ENCODE data around the gene TLE2.
"Not testable (repeated sequence)": the region's sequence is repeated elsewhere in the genome, so short reads cannot be mapped to it uniquely, and the experiment has no call there.

TLE2 gene

DNA sequence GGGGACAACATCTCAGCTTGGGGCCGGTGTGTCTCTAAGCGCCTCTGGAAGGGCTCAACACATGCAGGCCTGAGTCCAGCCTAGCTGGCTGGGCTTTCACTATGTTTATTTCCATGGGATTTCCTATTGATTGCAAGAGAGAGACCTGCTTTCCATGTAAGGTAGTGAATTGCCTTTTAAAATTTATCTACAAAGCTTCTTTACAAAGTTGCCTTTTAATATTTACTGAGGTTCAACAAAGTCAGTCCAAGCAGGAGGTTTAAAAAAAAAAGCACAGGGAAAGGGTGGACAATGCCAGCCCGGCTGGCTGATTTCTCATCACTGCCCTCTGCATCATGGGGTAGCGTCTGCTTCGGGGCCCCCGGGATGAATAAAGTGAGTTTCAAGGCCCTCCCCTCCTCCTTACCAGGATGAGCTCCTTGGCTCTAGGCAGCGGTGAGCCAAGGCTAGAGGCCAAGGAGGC, 15.8 kb downstream of the TLE2 start:
- no peak for DNase-seq (ENCODE audit: low read depth in 2 of 2)

- no peak for DNase-seq (ENCODE audit: low read depth in 2 of 2)
These were observed 16.3 kb downstream of the TLE2 start for GRCh38 chr19:3012621-3013262.

GRCh38 chr19:3012059-3012458, 17.0 kb downstream of the TLE2 start:
- DNase-seq (ENCODE audit: low read depth in 2 of 2): not testable (repeated sequence)

GRCh38 chr19:3010871-3011270, 18.2 kb downstream of the TLE2 start:
- no peak for DNase-seq (ENCODE audit: low read depth in 2 of 2)

DNA sequence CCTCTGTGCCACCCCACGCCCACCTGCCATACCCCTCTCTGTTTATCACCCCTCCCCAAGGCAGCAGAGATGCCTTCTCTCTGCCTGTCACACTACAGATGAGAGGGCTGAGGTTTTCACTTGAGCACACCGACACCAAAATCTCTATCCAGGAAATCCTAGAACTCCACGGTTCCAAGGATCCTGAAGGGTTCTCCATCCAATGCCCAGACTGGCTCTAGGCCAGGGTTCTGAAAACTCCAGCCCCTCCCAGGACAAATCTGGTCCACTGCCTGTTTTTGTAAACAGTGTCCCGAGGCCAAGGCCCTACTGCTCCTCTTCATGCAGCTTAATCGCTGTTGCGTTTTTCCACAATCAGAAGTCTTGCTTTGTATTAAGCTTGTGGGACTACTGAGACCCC, 20.1 kb downstream of the TLE2 start:
- DNase-seq (ENCODE audit: low read depth in 2 of 2): no peak

DNA sequence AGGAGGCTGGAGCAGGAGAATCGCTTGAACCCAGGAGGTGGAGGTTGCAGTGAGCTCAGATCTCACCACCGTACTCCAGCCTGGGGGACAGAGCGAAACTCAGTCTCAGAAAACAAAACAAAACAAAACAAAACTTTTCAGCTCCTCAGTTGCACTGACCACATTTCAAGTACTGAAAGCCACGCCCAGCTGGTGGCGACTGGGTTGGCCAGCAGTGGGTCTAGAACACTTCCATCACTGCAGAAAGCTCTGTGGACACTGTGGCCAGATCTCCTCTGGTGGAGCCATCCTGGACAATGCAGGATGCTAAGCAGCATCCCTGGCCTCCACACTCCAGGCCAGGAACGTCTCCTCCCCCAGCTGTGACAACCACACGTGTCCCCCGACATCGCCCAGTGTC, 21.1 kb downstream of the TLE2 start:
- DNase-seq (ENCODE audit: low read depth in 2 of 2): no peak

- DNase-seq (ENCODE audit: low read depth in 2 of 2): peak in 1 of 2 donors; percentile 17
These were observed 22.9 kb downstream of the TLE2 start for GRCh38 chr19:3006075-3006767.

GRCh38 chr19:3005345-3005744, 23.7 kb downstream of the TLE2 start:
- no peak for DNase-seq (ENCODE audit: low read depth in 2 of 2)

GRCh38 chr19:3004522-3004921, 24.6 kb downstream of the TLE2 start:
- DNase-seq (ENCODE audit: low read depth in 2 of 2): no peak

- no peak for DNase-seq (ENCODE audit: low read depth in 2 of 2)
These were observed 26.0 kb downstream of the TLE2 start for GRCh38 chr19:3003046-3003445.

DNA sequence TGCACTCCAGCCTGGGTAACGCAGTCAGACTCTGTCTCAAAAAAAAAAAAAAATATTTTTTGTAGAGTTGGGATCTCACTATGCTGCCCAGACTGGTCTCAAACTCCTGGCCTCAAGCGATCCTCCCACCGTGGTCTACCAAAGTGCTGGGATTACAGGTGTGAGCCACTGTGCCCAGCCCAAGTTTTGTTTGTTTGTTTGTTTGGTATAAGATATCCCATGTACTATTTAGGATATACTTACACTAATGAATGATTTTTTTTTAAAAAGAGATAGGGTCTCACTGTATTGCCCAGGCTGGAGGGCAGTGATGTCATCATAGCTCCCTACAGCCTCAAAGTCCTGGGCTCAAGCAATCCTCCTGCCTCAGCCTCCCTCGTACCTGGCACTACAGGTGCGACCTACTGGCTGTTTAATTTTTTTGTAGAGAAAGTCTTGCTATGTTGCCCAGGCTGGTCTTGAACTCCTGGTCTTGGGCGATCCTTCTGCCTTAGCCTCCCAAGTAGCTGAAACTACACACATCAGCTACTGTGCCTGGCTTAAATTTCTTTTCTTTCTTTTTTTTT, 27.8 kb downstream of the TLE2 start:
- DNase-seq (ENCODE audit: low read depth in 2 of 2): no peak

- no peak for DNase-seq (ENCODE audit: low read depth in 2 of 2)
These were observed 30.4 kb downstream of the TLE2 start for GRCh38 chr19:2998642-2999041.

DNA sequence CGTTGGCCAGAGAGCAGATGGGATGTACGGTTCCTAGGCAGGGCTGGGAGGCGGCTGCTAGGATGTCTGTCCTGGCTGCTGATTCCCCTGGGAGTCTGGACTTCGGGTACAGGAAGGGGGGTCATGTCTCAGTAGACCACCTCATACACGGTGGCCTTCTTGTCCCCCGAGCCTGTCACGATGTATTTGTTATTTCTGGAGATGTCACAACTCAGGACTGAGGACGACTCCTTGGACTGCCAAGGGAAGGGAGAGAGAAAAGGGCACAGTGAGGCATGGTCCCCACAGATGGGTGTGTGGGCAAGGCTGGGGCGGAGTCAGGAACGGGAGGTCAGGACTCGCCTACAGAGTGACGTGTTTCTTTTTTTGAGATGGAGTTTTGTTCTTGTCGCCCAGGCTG, 31.4 kb downstream of the TLE2 start:
- DNase-seq (ENCODE audit: low read depth in 2 of 2): no peak

DNA sequence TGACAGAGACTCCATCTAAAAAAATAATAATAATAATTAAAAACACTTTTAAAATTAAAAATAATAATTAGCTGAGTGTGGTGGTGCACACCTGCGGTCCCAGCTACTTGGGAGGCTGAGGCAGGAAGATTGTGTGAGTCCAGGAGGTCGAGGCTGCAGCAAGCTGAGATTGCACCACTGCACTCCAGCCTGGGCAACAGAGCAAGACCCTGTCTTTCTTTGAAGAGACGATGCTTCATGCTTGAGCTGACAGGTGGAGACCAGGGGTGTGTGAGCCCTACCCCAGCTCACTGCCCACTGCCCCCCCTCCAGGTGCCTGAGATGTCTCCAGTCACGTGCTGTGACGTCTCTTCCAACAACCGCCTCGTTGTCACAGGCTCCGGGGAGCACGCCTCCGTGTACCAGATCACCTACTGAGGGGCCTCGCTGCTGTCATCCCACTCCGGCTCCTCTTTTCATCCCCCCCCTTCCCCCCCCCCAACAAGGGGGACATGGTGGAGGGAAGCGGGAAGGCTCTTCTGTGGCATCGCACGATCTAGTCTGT, 34.4 kb downstream of the TLE2 start:
- no peak for DNase-seq (ENCODE audit: low read depth in 2 of 2)

DNA sequence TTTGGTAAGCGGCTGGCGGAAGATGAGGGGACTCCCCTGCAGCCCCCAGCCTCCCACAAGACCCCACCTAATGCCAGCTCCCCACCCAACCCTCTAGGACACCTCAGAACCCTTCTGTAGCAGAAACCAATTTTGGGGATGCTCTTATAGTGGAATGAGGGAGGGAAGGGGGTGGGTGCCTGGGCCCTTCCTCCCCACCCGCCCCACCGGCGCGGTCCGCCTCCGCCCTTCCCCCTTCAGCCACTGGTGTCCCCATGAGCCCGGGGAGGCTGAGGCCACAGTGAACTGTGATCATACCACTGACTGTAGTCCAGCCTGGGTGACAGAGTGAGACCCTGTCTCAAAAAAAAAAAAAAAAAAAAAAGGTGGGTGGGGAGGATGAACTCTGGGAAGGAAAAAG, 35.5 kb downstream of the TLE2 start:
- DNase-seq (ENCODE audit: low read depth in 2 of 2): no peak

GRCh38 chr19:2992958-2993357, 36.1 kb downstream of the TLE2 start:
- no peak for DNase-seq (ENCODE audit: low read depth in 2 of 2)

- DNase-seq (ENCODE audit: low read depth in 2 of 2): not testable (repeated sequence)
These were observed 36.7 kb downstream of the TLE2 start for GRCh38 chr19:2992333-2992732.

DNA sequence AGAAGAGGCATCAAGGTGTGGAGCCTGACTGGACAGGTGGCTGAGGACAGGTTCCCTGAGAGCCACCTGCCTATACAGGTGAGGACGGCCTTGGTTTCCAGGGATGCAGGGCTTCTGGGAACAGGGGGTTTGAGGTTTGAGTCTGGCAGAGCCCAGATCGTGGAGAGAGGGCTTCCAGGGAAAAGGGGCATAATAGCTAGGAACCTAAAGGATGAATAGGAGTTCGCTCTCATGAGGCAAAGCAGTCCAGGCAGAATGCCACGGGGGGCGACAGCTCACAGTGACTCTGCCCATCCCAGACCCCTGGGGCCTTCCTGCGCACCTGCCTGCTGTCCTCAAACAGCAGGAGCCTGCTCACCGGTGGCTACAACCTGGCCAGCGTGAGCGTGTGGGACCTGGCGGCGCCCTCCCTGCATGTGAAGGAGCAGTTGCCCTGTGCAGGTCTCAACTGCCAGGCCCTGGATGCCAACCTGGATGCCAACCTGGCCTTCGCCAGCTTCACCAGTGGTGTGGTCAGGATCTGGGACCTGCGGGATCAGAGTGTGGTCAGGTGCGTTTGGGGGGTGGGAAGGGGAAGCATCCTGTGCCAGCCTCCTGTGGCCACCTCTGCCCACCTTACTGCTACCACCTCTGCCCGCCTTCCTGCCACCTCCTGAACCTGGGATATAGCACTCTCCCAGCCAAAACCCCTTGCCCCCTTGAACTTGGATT, 39.7 kb downstream of the TLE2 start:
- DNase-seq (ENCODE audit: low read depth in 2 of 2): no peak

DNA sequence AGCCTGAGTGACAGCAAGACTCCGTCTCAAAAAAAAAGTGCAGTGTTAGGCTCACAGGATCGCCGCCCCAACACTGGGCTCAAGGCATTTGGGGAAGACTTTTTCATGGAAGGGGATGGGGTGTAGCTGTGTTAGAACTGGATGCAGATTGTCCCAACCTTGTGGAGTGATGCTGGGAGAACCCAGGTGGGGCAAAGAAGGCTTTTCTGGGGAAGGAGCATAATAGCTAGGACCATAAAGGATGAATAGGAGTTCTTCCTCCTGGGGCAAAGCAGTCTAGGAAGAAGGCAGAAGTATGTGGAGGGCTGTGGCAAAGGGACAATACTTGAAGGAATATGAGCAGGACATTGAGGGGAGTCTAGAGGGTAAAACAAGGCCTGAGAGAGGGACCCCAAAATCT, 40.5 kb downstream of the TLE2 start:
- no peak for DNase-seq (ENCODE audit: low read depth in 2 of 2)

- DNase-seq (ENCODE audit: low read depth in 2 of 2): no peak
These were observed 41.3 kb downstream of the TLE2 start for GRCh38 chr19:2987797-2988196.

DNA sequence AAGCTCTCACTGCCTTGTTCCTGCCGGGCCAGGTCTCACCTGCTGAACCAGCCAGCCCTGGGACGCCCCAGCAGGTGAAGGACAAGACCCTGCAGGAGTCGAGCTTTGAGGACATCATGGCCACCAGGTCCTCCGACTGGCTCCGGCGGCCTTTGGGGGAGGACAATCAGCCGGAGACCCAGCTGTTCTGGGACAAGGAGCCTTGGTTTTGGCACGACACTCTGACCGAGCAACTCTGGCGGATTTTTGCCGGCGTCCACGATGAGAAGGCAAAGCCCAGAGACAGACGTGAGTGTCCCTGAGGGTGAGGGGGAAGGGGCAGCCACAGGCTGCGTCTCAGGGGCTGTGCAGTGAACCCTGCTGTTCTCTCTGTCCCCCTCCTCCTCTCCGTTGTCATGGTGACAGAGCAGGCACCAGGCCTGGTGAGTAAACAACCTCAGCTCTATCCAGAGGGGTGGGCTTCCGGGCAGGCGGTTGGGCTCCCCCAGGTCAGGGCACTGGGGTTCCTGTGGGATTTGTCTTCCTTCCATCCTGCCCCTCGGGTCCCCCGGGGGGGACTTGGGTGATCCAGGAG, 42.0 kb downstream of the TLE2 start:
- no peak for DNase-seq (ENCODE audit: low read depth in 2 of 2)

DNA sequence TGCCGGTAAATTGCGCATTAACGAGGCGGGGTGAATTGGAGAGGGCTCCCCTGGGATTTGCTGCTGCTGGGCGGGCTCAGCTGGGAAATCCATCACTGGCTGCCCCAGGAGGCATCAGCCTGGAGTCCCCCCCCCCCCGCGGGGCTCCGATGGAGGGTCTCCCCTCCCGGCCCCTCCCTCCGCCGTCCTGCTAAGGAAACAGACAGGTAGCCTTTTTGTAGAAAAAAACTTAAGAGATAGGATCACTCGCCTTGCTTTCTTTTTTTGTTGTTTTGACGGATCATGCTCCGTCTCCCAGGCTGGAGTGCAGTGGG, 44.9 kb downstream of the TLE2 start:
- DNase-seq (ENCODE audit: low read depth in 2 of 2): no peak
